IPS-15b (cell line): ENCODE measurements around the gene INPP4A.

Experiments
- H3K27me3 ChIP-seq: one replicate; pipeline ENCODE4 v1.6.1; 2013; ENCODE audit warnings: low read length; ENCODE audit not compliant: control insufficient read depth, insufficient read depth
- H3K36me3 ChIP-seq: one replicate; pipeline ENCODE4 v1.6.1; 2013; ENCODE audit warnings: low read length; ENCODE audit not compliant: control insufficient read depth, insufficient read depth
- H3K4me1 ChIP-seq: one replicate; pipeline ENCODE4 v1.6.1; 2013; ENCODE audit warnings: mild to moderate bottlenecking, low read length; ENCODE audit not compliant: control insufficient read depth, insufficient read depth
- H3K4me3 ChIP-seq: one replicate; pipeline ENCODE4 v1.5.1; 2013; ENCODE audit warnings: low read depth, low read length
- H3K9ac ChIP-seq: one replicate; pipeline ENCODE4 v1.6.1; 2013; ENCODE audit warnings: low read depth, mild to moderate bottlenecking, low read length
- H3K9me3 ChIP-seq: one replicate; pipeline ENCODE4 v1.6.1; 2013; ENCODE audit warnings: mild to moderate bottlenecking, low read length; ENCODE audit not compliant: control insufficient read depth, insufficient read depth

The INPP4A gene

DNA sequence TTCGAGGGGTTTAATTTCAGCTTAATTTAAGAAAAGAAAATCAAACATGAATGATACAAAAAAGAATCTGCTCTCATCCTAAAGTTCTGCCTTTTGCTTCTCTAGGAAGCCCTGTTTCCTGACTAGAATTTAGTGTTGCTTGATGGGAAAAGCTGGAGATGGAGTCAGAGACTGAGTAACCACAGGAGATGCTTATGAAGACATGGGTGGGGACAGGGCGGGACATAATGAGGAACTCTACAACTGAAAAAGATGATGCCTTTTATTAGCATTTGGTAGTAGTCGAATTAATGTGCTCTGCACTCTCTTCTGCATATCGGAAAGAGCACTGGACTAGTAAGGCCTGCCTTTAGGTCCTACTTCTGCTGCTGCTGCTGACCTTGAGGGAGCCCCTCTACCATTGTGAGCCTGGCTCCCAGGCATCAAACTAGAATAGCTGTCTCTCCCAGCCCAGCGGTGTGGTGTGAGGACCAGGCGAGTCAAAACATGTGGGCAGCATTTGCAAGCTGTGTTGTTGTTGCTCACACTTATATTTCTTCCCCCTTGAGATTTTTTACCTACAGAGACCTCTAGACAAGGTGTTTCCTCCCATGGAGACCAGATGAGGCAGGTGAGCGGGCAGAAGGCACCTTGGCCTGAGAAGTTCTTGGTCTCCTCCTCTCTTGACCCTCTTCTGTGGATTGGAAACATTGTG is 61.5 kb downstream of the INPP4A start:
- H3K4me3 ChIP-seq: no peak overlapping the region
- no peak overlapping the region for H3K9ac ChIP-seq
- no peaks in the 10 kb centered on the region for H3K4me1 ChIP-seq
- H3K27me3 ChIP-seq: no peaks in the 10 kb centered on the region
- H3K36me3 ChIP-seq: peaks cover 4% of the 10 kb centered on the region
- no peaks in the 10 kb centered on the region for H3K9me3 ChIP-seq

DNA sequence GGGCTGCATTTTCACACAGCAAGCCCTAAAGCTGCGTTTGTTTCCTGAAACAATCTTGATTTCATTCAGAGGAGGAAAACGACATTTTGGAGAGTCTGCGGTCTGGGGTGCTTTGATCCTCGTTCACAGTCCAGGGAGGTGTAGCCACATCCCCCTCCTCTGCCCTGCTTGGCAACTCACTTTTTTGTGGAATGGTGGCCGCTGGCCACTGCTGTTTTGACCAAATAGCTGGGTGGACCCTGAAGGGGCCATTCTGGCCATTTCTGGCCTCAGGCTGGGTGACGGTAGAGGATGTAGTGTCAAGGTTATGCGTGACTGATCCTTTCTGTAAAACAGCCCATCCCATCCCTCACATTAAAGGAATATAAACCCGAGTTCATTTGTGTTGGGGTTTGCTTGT is 62.2 kb downstream of the INPP4A start:
- Histone ChIP-seq H3K36me3 (peaks cover 4% of the 10 kb centered on the region), H3K9ac (no peak overlapping the region), H3K9me3 (no peaks in the 10 kb centered on the region), H3K4me3 (no peak overlapping the region), H3K4me1 (no peaks in the 10 kb centered on the region), H3K27me3 (no peaks in the 10 kb centered on the region)

DNA sequence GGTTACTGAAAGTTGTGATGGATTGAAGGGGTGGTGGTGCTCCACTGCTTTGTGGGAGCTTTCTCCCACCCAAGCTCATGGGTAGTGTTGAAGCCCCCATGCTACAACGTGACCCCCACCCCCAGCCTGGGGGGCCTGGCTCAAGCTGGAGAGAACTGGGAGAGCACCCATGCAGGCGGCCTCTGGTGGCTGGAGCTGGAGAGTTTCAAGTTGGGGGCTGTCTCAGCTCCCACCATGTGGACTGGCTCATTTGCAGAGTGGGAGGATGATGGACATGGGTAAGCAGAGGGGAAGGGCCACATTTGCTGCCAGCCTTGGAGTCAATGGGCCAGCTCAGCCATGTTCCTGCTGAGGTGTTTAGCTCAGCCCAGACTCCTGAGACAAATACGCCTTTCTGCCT is 62.8 kb downstream of the INPP4A start:
- Histone ChIP-seq H3K9me3 (no peaks in the 10 kb centered on the region), H3K4me3 (no peak overlapping the region), H3K27me3 (no peaks in the 10 kb centered on the region), H3K36me3 (peaks cover 4% of the 10 kb centered on the region), H3K9ac (no peak overlapping the region), H3K4me1 (no peaks in the 10 kb centered on the region)

DNA sequence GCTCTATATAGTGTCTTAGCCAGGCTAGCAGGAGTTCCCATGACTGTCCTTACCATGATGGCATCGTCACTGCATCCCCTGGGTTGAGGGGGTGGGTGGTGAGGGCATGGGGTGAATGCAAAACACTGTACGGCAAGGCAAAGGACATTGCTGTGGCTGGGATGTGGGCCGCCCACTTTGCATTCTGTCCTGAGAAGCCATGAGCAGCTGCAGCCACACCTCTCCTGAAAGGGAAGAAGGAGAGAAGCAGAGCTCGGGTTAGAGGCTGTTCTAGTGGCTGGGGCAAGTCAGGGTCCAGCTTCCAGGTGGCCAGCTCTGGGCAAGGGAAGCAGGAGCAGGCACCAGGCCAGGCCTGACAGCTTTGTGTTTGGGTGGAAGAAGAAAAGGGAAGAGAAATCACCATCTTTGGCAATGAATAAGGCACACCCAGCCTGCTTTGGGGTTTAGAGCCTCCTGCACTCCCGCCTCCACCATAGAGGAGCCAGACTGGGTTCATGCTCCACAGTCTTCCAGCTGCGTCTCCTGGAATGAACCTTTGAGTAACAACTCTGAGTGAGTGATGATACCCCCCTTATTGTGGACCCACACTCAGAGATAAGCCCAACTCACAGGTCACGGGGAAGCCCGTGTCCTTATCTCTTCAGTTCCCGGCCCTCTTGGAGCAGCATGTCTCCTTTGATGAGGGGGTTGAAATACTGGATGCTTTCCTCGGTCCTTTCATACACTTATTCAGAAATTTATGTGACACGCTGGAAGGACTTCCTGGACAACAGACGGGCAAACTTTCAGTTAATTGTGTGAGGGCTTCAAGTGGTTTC is 63.4 kb downstream of the INPP4A start:
- Histone ChIP-seq H3K36me3 (peaks cover 4% of the 10 kb centered on the region), H3K4me1 (no peaks in the 10 kb centered on the region), H3K27me3 (no peaks in the 10 kb centered on the region), H3K9me3 (no peaks in the 10 kb centered on the region), H3K4me3 (no peak overlapping the region), H3K9ac (no peak overlapping the region)

DNA sequence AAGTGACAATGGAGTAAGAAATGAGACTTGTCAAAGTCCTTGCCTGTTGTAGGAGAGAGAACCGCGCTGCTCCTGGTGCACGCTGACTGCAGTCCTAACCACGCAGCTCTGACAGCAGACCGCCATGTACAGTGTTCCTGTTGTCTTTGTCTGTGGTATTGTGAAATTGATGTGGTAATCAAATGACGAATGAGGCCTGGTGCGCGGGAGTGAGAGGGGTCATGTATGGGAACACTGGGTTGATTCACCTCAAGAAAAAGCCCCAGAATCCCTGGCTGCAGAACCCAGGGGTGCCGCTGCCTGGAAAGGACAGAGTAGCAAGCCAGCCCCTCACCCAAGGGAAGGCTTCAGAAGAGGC is 64.0 kb downstream of the INPP4A start:
- Histone ChIP-seq H3K4me3 (no peak overlapping the region), H3K36me3 (peaks cover 3% of the 10 kb centered on the region), H3K4me1 (no peaks in the 10 kb centered on the region), H3K27me3 (no peaks in the 10 kb centered on the region), H3K9me3 (no peaks in the 10 kb centered on the region), H3K9ac (no peak overlapping the region)

DNA sequence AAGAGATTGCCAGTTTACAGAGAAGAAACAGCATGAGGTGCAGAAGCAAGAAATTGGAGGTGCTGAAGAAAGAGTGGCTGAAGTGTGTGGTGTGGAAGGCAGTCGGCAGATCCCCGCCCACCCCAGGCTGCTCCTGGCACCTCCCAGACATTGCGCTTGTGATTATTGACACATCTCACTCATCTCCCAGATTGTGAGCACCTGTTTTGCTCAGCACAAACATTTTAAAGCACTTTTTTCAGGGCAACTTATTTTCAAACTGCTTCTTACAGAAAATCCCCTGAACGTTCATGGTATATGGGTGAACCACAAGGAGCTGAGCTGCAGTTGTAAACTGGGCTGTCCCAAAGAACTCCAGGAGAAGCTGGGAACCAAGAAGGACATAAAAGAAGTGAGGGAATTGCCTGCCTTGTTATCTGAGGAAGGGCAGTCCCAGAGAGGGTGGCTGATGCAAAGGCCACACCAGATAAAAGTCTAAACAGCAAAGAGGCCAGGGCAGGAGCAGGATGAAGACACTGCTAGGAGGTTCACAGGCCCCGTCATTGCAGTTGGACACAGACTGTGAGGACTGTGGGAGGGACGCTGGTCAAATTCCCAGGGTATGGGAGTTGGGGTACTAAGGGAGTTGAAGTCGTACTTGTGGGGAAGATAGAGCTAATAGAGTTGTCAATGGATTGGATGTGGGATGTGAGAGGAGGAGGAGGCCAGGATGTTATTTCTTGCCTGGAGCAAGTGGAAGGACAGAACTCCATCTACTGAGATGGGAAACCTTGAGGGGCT is 65.1 kb downstream of the INPP4A start:
- no peak overlapping the region for H3K4me3 ChIP-seq
- H3K9ac ChIP-seq: no peak overlapping the region
- H3K9me3 ChIP-seq: no peaks in the 10 kb centered on the region
- H3K4me1 ChIP-seq: peaks cover under 1% of the 10 kb centered on the region
- no peaks in the 10 kb centered on the region for H3K36me3 ChIP-seq
- H3K27me3 ChIP-seq: no peaks in the 10 kb centered on the region

DNA sequence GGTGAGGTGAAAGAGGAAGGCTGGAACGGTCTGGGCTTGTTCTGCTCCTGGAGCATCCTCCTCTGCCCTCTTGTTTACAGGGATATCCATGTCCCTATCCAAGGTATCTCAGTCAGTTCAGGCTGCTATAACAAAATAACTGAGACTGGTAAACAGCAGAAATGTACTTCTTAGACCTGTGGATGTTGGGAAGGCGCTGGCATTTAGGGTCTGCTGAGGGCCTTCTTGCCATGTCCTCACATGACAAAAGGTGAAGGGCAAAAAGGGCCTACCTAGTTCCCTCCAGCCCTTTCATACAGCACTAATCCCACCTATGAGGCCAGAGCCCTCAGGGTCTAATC is 65.6 kb downstream of the INPP4A start:
- Histone ChIP-seq H3K4me3 (no peak overlapping the region), H3K36me3 (no peaks in the 10 kb centered on the region), H3K4me1 (peaks cover 5% of the 10 kb centered on the region), H3K9ac (no peak overlapping the region), H3K27me3 (no peaks in the 10 kb centered on the region), H3K9me3 (no peaks in the 10 kb centered on the region)

DNA sequence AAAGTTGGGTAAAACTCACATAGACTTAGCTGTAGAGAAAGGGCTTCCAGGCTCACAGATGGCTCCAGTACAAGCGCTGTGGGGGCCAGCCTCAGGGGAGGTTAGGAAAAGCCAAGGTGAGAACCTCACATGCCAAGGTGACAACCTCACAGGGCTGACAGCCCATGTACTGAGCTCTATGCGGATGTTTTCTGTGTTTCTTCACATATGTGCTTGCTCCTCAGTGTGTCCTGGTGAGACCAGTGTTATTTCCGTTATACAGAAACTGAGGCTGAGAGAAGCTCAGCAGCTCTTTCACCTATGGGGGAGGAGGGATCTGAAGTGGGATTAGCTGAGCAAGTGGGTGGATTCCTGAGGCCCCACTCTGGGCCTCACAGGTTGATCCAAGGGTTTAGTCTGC is 67.3 kb downstream of the INPP4A start:
- no peak overlapping the region for H3K4me3 ChIP-seq
- H3K9me3 ChIP-seq: no peaks in the 10 kb centered on the region
- H3K36me3 ChIP-seq: no peaks in the 10 kb centered on the region
- no peaks in the 10 kb centered on the region for H3K27me3 ChIP-seq
- H3K9ac ChIP-seq: no peak overlapping the region
- H3K4me1 ChIP-seq: peaks cover 5% of the 10 kb centered on the region

DNA sequence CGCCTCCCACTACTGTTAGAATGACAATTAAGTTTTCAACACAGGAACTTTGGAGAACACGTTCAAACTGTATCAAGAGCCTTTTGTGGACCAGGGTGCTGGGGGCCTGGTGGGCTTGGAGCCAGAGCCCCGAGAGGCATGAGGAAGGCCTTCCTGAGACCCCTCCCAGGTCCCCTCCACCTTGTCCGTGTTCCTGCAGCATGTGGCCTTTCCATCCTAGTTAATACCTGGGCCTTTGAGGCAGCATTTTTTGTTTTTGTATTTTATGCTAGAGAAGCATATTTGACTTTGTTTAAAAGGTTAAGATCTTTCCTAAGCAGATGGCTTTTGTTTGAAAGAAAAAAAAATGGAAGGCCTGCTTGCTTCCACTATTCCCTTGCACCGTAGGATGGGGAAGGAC is 68.0 kb downstream of the INPP4A start:
- no peak overlapping the region for H3K4me3 ChIP-seq
- H3K9me3 ChIP-seq: no peaks in the 10 kb centered on the region
- peaks cover 5% of the 10 kb centered on the region for H3K4me1 ChIP-seq

DNA sequence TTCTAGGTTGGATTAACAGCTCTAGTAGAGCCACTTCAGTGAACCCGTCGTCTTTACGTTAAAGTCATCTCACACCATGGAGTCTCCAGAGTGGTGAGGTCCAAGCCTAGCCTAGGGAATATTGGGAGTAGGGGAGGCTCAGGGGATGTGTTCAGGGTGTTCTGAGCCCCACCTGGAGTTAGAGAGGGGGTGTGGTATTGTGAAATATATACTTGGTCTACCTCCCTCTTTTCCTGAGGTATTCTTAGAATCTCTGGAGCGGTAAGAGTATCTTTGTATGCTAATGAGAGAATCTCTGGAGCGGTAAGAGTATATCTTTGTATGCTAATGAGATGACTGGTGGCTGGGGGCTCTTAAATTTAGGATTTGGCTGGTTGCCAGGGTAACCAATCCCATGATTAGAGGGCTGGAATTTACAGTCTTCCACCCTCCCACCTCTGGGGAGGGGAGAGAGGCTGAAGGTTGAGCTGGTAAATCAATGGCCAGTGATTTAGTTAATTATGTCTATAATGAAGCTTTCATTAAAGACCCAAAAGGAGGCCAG is 69.5 kb downstream of the INPP4A start:
- no peaks in the 10 kb centered on the region for H3K9me3 ChIP-seq

More for the DNA sequence above, 68.0 kb downstream of the INPP4A start:
- no peak overlapping the region for H3K9ac ChIP-seq
- H3K36me3 ChIP-seq: no peaks in the 10 kb centered on the region
- no peaks in the 10 kb centered on the region for H3K27me3 ChIP-seq

DNA sequence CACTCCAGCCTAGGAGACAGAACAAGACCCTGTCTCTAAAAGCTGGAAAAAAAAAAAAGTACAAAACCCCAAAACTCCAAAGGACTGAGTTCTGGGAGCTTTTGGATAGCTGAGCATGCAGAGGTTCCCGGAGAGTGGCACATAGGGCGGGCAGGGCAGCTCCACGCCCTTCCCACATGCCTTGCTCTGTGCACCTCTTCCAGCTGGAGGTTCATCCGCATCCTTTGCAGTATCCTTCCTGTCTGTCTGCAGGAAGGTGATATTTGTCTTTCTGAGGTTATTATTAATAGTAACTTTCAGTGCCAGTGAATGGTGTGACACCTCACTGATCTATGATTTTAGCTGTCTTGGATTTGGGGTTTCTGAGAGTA is 70.2 kb downstream of the INPP4A start:
- Histone ChIP-seq H3K9ac (no peak overlapping the region), H3K36me3 (peaks cover 3% of the 10 kb centered on the region)

More for the DNA sequence above, 69.5 kb downstream of the INPP4A start:
- no peak overlapping the region for H3K4me3 ChIP-seq
- H3K27me3 ChIP-seq: no peaks in the 10 kb centered on the region
- peaks cover 5% of the 10 kb centered on the region for H3K4me1 ChIP-seq
- no peak overlapping the region for H3K9ac ChIP-seq
- no peaks in the 10 kb centered on the region for H3K36me3 ChIP-seq

More for the DNA sequence above, 70.2 kb downstream of the INPP4A start:
- Histone ChIP-seq H3K9me3 (no peaks in the 10 kb centered on the region), H3K4me3 (no peak overlapping the region), H3K4me1 (peaks cover 5% of the 10 kb centered on the region), H3K27me3 (no peaks in the 10 kb centered on the region)
